Uterus (tissue), 2 donors: ENCODE data around the gene RASA3.

ENCODE experiments used
- CTCF ChIP-seq, 4 experiments: fragments of 200-600 bp in 2 of 4; fragments of 450-650 bp in 2 of 4; sonication (generic) in 2 of 4; IDR thresholded peaks; one replicate each; pipeline ENCODE4 v1.5.1; 2016 to 2019; ENCODE audit warnings: antibody characterized with exemption in 4 of 4, mild to moderate bottlenecking in 2 of 4, moderate library complexity in 1 of 4
- POLR2A ChIP-seq, 2 donors: fragments of 450-650 bp; IDR thresholded peaks; one replicate each; pipeline ENCODE4 v1.6.1; 2016; ENCODE audit warnings: antibody characterized with exemption in 2 of 2, mild to moderate bottlenecking in 1 of 2, moderate library complexity in 1 of 2

- no peak for TF ChIP-seq CTCF (IDR thresholded peaks at IDR 0.05)
- TF ChIP-seq POLR2A (IDR thresholded peaks at IDR 0.05): no peak
Observed at GRCh38 chr13:113981194-113981605, 151.2 kb downstream of the RASA3 start.
